CD4-positive, alpha-beta T cell (primary cell): ENCODE data around the gene RGS16. TPM values are rescaled to one million over a fixed set of nuclear protein-coding genes. Genes with fewer than 3 reads are reported as not detected.

Experiments
- ATAC-seq: fragments of 200-7000 bp; cut with Tn5 transposase; one replicate; pipeline ENCODE4 v1.10.0; 2022; ENCODE audit warnings: mild to moderate bottlenecking; ENCODE audit not compliant: poor library complexity
- CTCF ChIA-PET: fragments of 350-600 bp; sonication (Branson Sonifier 250); formaldehyde crosslinking; loops from one replicate; lab custom pipeline; 2021; ENCODE audit warnings: antibody characterized with exemption, inconsistent platforms; lab: Charles Lee
- POLR2A ChIA-PET: fragments of 350-600 bp; sonication (Branson Sonifier 250); formaldehyde crosslinking; loops from one replicate; lab custom pipeline; 2021; ENCODE audit warnings: antibody characterized with exemption, inconsistent platforms; lab: Charles Lee
- DNase-seq, 14 experiments: peaks; one replicate each; pipeline ENCODE4 v3.0.0-alpha.2; 2013 to 2020; ENCODE audit warnings: mixed read lengths in 2 of 14
- H3K27ac ChIP-seq, 2 donors: one replicate each; pipeline versions ENCODE4 v1.5.1 to v1.7.0; 2013; ENCODE audit warnings: low read length in 2 of 2, low read depth in 1 of 2, mild to moderate bottlenecking in 1 of 2
- H3K27me3 ChIP-seq, 2 experiments: 1 replicate in 1 of 2; 2 replicates in 1 of 2; pipeline versions ENCODE4 v1.6.1 to v1.7.0; 2013; ENCODE audit warnings: low read length in 2 of 2, control low read depth in 1 of 2, mild to moderate bottlenecking in 1 of 2, moderate library complexity in 1 of 2; ENCODE audit not compliant: insufficient read depth in 2 of 2, control insufficient read depth in 1 of 2
- H3K36me3 ChIP-seq: one replicate; pipeline ENCODE4 v1.6.1; 2013; ENCODE audit warnings: low read length, control low read depth; ENCODE audit not compliant: insufficient read depth
- H3K4me1 ChIP-seq: one replicate; pipeline ENCODE4 v1.6.1; 2013; ENCODE audit warnings: low read length, control low read depth; ENCODE audit not compliant: insufficient read depth
- H3K4me3 ChIP-seq: one replicate; pipeline ENCODE4 v1.5.1; 2013; ENCODE audit warnings: mild to moderate bottlenecking, low read length, moderate library complexity
- H3K9me3 ChIP-seq, 2 experiments: 1 replicate in 1 of 2; 2 replicates in 1 of 2; pipeline versions ENCODE4 v1.6.1 to v1.7.0; 2013; ENCODE audit warnings: low read length in 2 of 2, mild to moderate bottlenecking in 2 of 2, control low read depth in 1 of 2, moderate library complexity in 1 of 2; ENCODE audit not compliant: control insufficient read depth in 1 of 2, insufficient read depth in 1 of 2
- H3K27ac Mint-ChIP-seq: one replicate; pipeline ENCODE4 v1.8.0; 2020; ENCODE audit warnings: mixed read lengths
- H3K27me3 Mint-ChIP-seq: one replicate; pipeline ENCODE4 v1.8.0; 2021; ENCODE audit warnings: mixed read lengths
- H3K36me3 Mint-ChIP-seq: one replicate; pipeline ENCODE4 v1.8.0; 2021; ENCODE audit warnings: low read depth, mixed read lengths
- H3K4me1 Mint-ChIP-seq: one replicate; pipeline ENCODE4 v1.8.0; 2021; ENCODE audit warnings: low read depth, mixed read lengths
- H3K4me3 Mint-ChIP-seq: one replicate; pipeline ENCODE4 v1.8.0; 2020; ENCODE audit warnings: mild to moderate bottlenecking, mixed read lengths
- H3K9me3 Mint-ChIP-seq: one replicate; pipeline ENCODE4 v1.8.0; 2020; ENCODE audit warnings: mixed read lengths
- CTCF ChIP-seq: fragments of 200-600 bp; IDR thresholded peaks from one replicate; pipeline ENCODE4 v1.8.0; 2022; ENCODE audit warnings: antibody characterized with exemption, mild to moderate bottlenecking
- intact Hi-C, 2 experiments: fragments of 100-400 bp; cut with DNase I in 1 of 2; cut with micrococcal nuclease in 1 of 2; formaldehyde crosslinking; loops; one replicate each; pipeline versions ENCODE4 v1.15.1 to v1.9.0; 2023 to 2025; cut with DNase I, micrococcal nuclease
- total RNA-seq, 174 experiments: library from RNA in 2 of 174; stranded (reverse) in 2 of 174; gene quantifications; one replicate each; pipeline ENCODE4 v1.2.3 and lab custom pipeline; 2021 to 2026

Gene RGS16
- total RNA-seq, 2 experiments from 2014 or later: 16.3 to 16.4 TPM

GRCh38 chr1:182621906-182622305 is 17.7 kb upstream of the RGS16 start:
- no peak for TF ChIP-seq CTCF
- Mint-ChIP-seq H3K27ac (no peak overlapping the region), H3K4me1 (peaks cover 32% of the 10 kb centered on the region), H3K36me3 (no peaks in the 10 kb centered on the region), H3K9me3 (peaks cover 9% of the 10 kb centered on the region), H3K4me3 (no peak overlapping the region), H3K27me3 (no peaks in the 10 kb centered on the region)
- intact Hi-C loops: no loop called here
- Histone ChIP-seq H3K27me3 (no peaks in the 10 kb centered on the region), H3K36me3 (no peaks in the 10 kb centered on the region), H3K27ac (no peak overlapping the region), H3K4me3 (no peak overlapping the region), H3K4me1 (peaks cover 11% of the 10 kb centered on the region), H3K9me3 (no peaks in the 10 kb centered on the region)
- ATAC-seq: no peak
- ChIA-PET POLR2A (no interaction called here), CTCF (interaction anchor here (1.5 kb wide), 1 partner anchor 26 kb away, joined by 6 read pairs; no protein-coding TSS in a partner anchor)
- no peak for DNase-seq

- peaks cover 37% of the 10 kb centered on the region for H3K4me1 Mint-ChIP-seq
- peaks cover 9% of the 10 kb centered on the region for H3K9me3 Mint-ChIP-seq
- Histone ChIP-seq H3K4me1 (peaks cover 20% of the 10 kb centered on the region), H3K36me3 (no peaks in the 10 kb centered on the region), H3K4me3 (no peak overlapping the region), H3K27me3 (no peaks in the 10 kb centered on the region), H3K27ac (no peak overlapping the region), H3K9me3 (no peaks in the 10 kb centered on the region)
- intact Hi-C loops: no loop called here
- no peak for DNase-seq
- no peak for TF ChIP-seq CTCF
- ATAC-seq: no peak
- H3K4me3 Mint-ChIP-seq: no peak overlapping the region
- ChIA-PET CTCF (interaction anchor here (0.7 to 2.0 kb wide), 6 partner anchors 12 to 161 kb away, joined by 3 to 6 read pairs (median 4); no protein-coding TSS in a partner anchor), POLR2A (no interaction called here)
- H3K36me3 Mint-ChIP-seq: peaks cover 2% of the 10 kb centered on the region
- H3K27ac Mint-ChIP-seq: no peak overlapping the region
- peaks cover 3% of the 10 kb centered on the region for H3K27me3 Mint-ChIP-seq
Observed at GRCh38 chr1:182620924-182621585, 16.9 kb upstream of the RGS16 start.

GRCh38 chr1:182617734-182618351 is 13.7 kb upstream of the RGS16 start:
- no peaks in the 10 kb centered on the region for H3K9me3 ChIP-seq
- no peak overlapping the region for H3K4me3 Mint-ChIP-seq
- H3K27me3 Mint-ChIP-seq: peaks cover 24% of the 10 kb centered on the region
- H3K27ac ChIP-seq: no peak overlapping the region
- H3K27me3 ChIP-seq: peaks cover 9 to 12% of the 10 kb centered on the region in 2 experiments
- ATAC-seq: no peak
- ChIA-PET CTCF (interaction anchor here (1.5 to 3.7 kb wide), 5 partner anchors 11 to 169 kb away, joined by 3 to 14 read pairs (median 11); no protein-coding TSS in a partner anchor), POLR2A (interaction anchor here (0.6 to 1.3 kb wide), 3 partner anchors 8 to 29 kb away, joined by 3 read pairs; partner anchors contain the start of gene RNASEL)
- peaks cover 36% of the 10 kb centered on the region for H3K4me1 ChIP-seq
- no peak overlapping the region for H3K27ac Mint-ChIP-seq
- no peaks in the 10 kb centered on the region for H3K36me3 ChIP-seq
- H3K9me3 Mint-ChIP-seq: peaks cover 9% of the 10 kb centered on the region
- intact Hi-C loops: loop anchor here in 1 of 2 experiments (2.0 kb wide), 1 partner anchor 15 kb away; no protein-coding TSS in a partner anchor
- H3K36me3 Mint-ChIP-seq: peaks cover 4% of the 10 kb centered on the region
- peak in 1 of 14 experiments; percentile 20 for DNase-seq
- H3K4me1 Mint-ChIP-seq: peaks cover 32% of the 10 kb centered on the region
- TF ChIP-seq CTCF: no peak
- H3K4me3 ChIP-seq: no peak overlapping the region
